H1 (cell line): ENCODE measurements around the gene NME9.

Experiments
- CREB1 ChIP-seq: IDR thresholded peaks from 2 replicates; pipeline ENCODE4 v1.6.1; 2012; ENCODE audit warnings: inconsistent platforms
- POLR2A ChIP-seq, 2 experiments: IDR thresholded peaks; 1 replicate in 1 of 2; 2 replicates in 1 of 2; pipeline ENCODE4 v1.6.1; 2011; ENCODE audit warnings: low read depth in 2 of 2, low read length in 2 of 2, mild to moderate bottlenecking in 2 of 2; ENCODE audit errors: control extremely low read depth in 1 of 2

- no peak for TF ChIP-seq POLR2A (IDR thresholded peaks at IDR 0.05; ENCODE audit: control extremely low read depth in 1 of 2, low read depth in 2 of 2, low read length in 2 of 2)
- no peak for TF ChIP-seq CREB1
Observed at GRCh38 chr3:138297876-138298275, 31.8 kb downstream of the NME9 start.
